ENCODE results near the gene CIB4.

CIB4 gene

DNA sequence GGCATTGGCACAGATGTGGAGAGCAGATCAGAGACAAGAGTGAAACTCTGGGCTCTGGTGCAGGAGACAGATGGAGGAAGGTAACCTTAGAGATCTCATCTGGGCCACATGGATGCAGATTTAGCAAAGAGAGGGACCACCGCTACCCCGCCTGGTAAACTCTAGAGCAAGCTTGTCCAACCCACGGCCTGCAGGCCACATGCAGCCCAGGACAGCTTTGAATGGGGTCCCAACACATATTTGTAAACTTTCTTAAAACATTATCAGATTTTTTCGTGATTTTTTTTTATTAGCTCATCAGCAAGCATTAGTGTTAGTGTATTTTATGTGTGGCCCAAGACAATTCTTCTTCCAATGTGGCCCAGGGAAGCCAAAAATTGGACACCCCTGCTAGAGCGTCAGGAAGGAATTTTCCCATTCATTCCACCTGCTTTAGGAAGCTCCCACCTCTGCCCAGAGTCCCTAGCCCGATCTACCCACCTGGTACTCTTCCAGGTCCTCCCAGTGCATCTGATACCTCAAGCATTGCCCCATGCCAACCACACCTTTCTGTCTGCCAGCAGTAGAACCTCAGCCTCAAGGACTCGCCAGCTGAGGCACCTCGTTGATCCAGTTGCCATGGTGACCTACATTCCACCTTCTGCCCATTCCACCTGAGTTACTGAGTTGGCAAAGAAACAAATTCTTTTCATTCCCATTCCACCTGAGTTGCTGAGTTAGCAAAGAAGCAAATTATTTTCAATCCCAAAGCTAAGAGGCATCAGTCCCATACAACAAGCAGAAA lies at the start of gene CIB4:
Gene CIB4 (minus strand): TSS at position 586 of the 784 bp plus-strand sequence. CDS start 52 bp downstream, at position 534.
- TF ChIP-seq, protein P1, sequence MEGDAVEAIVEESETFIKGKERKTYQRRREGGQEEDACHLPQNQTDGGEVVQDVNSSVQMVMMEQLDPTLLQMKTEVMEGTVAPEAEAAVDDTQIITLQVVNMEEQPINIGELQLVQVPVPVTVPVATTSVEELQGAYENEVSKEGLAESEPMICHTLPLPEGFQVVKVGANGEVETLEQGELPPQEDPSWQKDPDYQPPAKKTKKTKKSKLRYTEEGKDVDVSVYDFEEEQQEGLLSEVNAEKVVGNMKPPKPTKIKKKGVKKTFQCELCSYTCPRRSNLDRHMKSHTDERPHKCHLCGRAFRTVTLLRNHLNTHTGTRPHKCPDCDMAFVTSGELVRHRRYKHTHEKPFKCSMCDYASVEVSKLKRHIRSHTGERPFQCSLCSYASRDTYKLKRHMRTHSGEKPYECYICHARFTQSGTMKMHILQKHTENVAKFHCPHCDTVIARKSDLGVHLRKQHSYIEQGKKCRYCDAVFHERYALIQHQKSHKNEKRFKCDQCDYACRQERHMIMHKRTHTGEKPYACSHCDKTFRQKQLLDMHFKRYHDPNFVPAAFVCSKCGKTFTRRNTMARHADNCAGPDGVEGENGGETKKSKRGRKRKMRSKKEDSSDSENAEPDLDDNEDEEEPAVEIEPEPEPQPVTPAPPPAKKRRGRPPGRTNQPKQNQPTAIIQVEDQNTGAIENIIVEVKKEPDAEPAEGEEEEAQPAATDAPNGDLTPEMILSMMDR (conservative IDR thresholded peaks at IDR 0.05; ENCODE audit: low read depth), result no peak
- CTCF ChIA-PET, result interaction anchor here (0.6 to 0.7 kb wide), 2 partner anchors 10 to 104 kb away, joined by 4 read pairs; no protein-coding TSS in a partner anchor
- DNase-seq (ENCODE audit: low spot score), result peak; percentile 79
- H3K27ac ChIP-seq, result no peak within 1 kb of the TSS
- POLR2A ChIA-PET (ENCODE audit: low non-redundant PET), result no interaction called here

DNA sequence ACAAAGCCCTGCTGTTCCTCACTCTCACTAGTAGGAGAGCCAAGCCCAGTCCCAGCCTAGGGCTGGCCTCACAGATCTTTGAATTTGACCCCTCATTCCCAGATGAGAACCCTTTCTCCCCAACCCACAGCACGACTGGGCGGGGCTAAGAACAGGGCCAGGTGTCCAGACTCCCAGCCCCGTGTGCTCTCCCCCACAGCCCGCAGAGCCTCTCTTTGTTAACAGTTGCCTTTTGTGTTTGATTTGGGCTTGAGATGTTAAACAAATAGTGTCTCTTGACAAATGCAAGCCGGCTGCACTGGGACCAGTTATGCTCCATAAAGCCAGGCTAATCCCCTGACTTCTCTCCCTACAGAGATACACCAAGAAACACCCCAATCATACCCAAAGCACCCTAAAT lies 46.6 kb upstream of the CIB4 start:
- TF ChIP-seq, protein P1 (conservative IDR thresholded peaks at IDR 0.05; ENCODE audit: low read depth), result no peak
- CTCF ChIA-PET, result no interaction called here
- no peak for DNase-seq (ENCODE audit: low spot score)
- POLR2A ChIA-PET (ENCODE audit: low non-redundant PET), result no interaction called here
- no peak overlapping the region for H3K27ac ChIP-seq

DNA sequence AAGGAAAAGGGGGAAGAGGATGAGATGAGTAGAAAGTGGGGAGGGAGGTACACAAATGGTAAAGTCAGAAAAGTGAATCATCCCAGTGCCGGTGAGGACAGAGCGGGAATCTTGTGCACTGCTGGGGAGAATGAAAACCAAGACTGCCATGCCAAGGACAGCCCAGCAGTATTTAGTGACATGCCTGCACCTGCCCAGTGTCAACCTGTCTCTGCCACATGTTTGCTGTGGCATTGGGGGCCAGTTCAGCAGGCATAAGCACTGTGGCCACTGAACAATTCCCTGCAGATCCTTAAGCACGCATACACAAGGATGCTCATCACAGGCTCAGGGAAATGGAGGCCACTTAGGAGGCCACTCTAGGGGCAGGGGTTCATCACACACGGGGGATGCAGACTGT lies 46.2 kb upstream of the CIB4 start:
- no peak overlapping the region for H3K27ac ChIP-seq
- TF ChIP-seq, protein P1 (conservative IDR thresholded peaks at IDR 0.05; ENCODE audit: low read depth), result no peak
- ChIA-PET CTCF (no interaction called here), POLR2A (ENCODE audit: low non-redundant PET) (no interaction called here)
- no peak for DNase-seq (ENCODE audit: low spot score)

DNA sequence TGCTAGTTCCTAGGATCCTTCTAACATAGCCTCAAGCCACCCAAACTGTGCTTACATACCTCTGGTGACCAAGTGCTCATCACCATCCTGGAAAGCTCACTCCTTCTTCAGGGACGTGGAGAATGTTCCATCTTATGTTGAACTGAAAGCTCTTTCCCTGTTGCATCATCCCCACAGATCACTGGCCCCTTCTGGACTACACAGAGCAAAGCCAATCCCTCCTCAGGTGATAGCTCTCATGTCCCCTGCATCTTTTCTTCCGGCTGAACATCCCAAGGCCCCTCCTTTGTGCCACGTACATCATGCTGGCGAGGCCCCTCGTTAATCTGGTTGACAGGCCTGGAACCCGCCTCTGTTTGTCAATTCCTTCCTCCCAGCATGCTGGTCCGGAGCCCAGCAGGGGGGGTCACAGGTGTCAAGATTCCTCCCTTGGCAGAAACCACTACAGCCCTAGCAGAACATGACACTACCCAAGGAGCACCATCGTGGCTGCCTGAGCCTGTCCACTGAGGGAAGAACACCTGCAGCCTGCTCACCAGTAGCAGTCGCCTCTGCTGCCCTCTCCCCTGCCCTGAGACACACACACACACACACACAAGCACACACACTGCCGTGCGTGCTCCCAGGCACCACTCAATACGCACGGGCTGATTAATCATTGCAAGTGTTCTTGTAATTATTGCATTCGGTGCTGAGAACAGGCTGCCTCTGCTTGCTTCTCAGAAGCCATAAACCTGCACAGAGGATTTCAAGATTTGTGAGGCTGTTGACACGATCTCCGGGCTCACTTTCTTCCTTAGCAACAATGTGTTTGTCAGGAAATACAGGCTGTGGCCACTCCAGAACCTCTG lies 45.0 kb upstream of the CIB4 start:
- no peak for DNase-seq (ENCODE audit: low spot score)
- TF ChIP-seq, protein P1 (conservative IDR thresholded peaks at IDR 0.05; ENCODE audit: low read depth), result no peak
- POLR2A ChIA-PET (ENCODE audit: low non-redundant PET), result no interaction called here
- no peak overlapping the region for H3K27ac ChIP-seq
- CTCF ChIA-PET, result no interaction called here

DNA sequence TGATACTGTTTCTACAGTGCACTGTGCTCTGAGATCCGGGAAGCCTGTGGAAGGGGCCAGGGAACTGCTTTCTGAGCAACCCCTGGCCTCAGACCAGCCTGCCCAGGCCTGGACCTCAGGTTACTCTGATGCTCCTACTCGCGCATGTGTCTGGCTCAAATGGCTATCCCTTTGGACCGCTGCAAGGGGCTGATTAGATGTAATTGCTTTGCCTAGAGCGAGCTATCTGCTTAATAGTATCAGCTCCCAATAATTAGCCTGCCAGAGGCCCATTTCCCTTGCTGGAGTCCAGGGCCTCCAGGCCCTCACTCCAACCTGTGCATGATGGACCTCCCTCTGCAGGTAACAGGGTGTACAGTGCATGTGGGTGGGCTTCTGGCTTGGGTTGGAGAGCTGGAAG lies 44.2 kb upstream of the CIB4 start:
- no peak overlapping the region for H3K27ac ChIP-seq
- no peak for DNase-seq (ENCODE audit: low spot score)
- ChIA-PET POLR2A (ENCODE audit: low non-redundant PET) (no interaction called here), CTCF (no interaction called here)
- TF ChIP-seq, protein P1 (conservative IDR thresholded peaks at IDR 0.05; ENCODE audit: low read depth), result no peak

DNA sequence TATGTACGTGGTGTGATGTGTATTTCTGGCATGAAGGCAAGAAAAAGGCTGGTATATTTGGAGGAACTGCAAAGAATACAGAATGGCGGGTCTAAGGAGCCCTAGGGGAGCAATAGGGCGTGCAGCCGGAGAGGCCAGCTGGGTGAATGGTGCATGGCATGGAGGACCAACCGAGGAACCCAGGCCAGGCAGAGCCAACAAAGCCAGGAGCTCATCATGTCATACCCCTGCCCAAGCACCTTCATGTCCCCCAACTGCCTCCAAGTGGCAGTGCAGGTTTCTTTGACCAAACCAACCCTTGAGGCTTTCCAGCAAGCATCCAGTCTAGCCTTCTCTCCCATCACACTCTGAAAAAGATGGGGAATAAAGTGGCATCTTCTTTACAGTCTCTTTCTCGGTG lies 42.4 kb upstream of the CIB4 start:
- ChIA-PET CTCF (no interaction called here), POLR2A (ENCODE audit: low non-redundant PET) (no interaction called here)
- TF ChIP-seq, protein P1 (conservative IDR thresholded peaks at IDR 0.05; ENCODE audit: low read depth), result no peak
- no peak for DNase-seq (ENCODE audit: low spot score)
- H3K27ac ChIP-seq, result no peak overlapping the region
